Measurements from ENCODE around the gene SLC38A4. TPM values are rescaled to one million over a fixed set of nuclear protein-coding genes. Genes with fewer than 3 reads are reported as not detected.

The SLC38A4 gene
- total and polyA plus RNA-seq, 9 of the 15 experiments (the other 6 are each of a cell fraction or from before 2014, with no cell fraction given) = 0.16 TPM; not detected in 8

GRCh38 chr12:46874642-46875041 is 48.8 kb upstream of the SLC38A4 start:
- POLR2A ChIA-PET = no interaction called here
- H4K20me1 ChIP-seq (replicated peaks; ENCODE audit: control insufficient read depth, insufficient read depth, low read length) = no peaks in the 10 kb centered on the region
- no TSS peak for BruUV-seq (replicated peaks)
- no peak overlapping the region for H3K9ac ChIP-seq (ENCODE audit: insufficient read depth in 1 of 2, low read depth in 2 of 2, low read length in 2 of 2)
- H3K9me3 ChIP-seq (replicated peaks; ENCODE audit: control insufficient read depth, insufficient read depth, low read depth, low read length) = no peaks in the 10 kb centered on the region
- TF ChIP-seq CCAR2 (IDR thresholded peaks at IDR 0.05; ENCODE audit: low read depth, low read length) (no peak), ZNF316 (IDR thresholded peaks at IDR 0.05) (no peak), NBN (IDR thresholded peaks at IDR 0.05; ENCODE audit: low read depth) (no peak), TBL1XR1 (IDR thresholded peaks at IDR 0.05; ENCODE audit: low read length in 2 of 2) (no peak), POLR3G (IDR thresholded peaks at IDR 0.05; ENCODE audit: extremely low read depth, insufficient read length, insufficient replicate concordance) (no peak), JUND (IDR thresholded peaks at IDR 0.05; ENCODE audit: borderline replicate concordance, low read depth, low read length) (no peak), JUND (tag; IDR thresholded peaks at IDR 0.05; ENCODE audit: borderline replicate concordance, low read depth, low read length) (no peak), CREB5 (CRISPR knock-in tag; IDR thresholded peaks at IDR 0.05) (no peak), LARP7 (IDR thresholded peaks at IDR 0.05) (no peak), TRIM25 (IDR thresholded peaks at IDR 0.05; ENCODE audit: borderline replicate concordance) (no peak), ZHX1 (conservative IDR thresholded peaks at IDR 0.05; ENCODE audit: low read length) (no peak), FOXP1 (CRISPR knock-in tag; IDR thresholded peaks at IDR 0.05) (no peak), LCOR (CRISPR knock-in tag; IDR thresholded peaks at IDR 0.05) (no peak), SNIP1 (IDR thresholded peaks at IDR 0.05; ENCODE audit: low read depth) (no peak), SRSF3 (IDR thresholded peaks at IDR 0.05; ENCODE audit: insufficient read depth, low read length) (no peak)
- intact Hi-C loops (cut with micrococcal nuclease) = no loop called here
- no peak overlapping the region for H2AFZ ChIP-seq (ENCODE audit: low read depth, low read length)
- FAIRE-seq = no peak
- 0% methylated on average over 3 of the region's 3 CpGs for WGBS (ENCODE audit: insufficient coverage, low coverage, missing lambda C conversion rate)
- no peaks in the 10 kb centered on the region for H3K36me3 ChIP-seq (ENCODE audit: control insufficient read depth, insufficient read depth, low read length)
- H3K79me2 ChIP-seq (ENCODE audit: control insufficient read depth, insufficient read depth, low read length) = no peaks in the 10 kb centered on the region
- no peaks in the 10 kb centered on the region for H3K27me3 ChIP-seq (ENCODE audit: control insufficient read depth in 2 of 2, insufficient read depth in 2 of 2, low read length in 2 of 2)
- no peaks in the 10 kb centered on the region for H3K4me1 ChIP-seq (replicated peaks in 1 of 2; ENCODE audit: control insufficient read depth in 2 of 2, insufficient read depth in 2 of 2, low read length in 2 of 2)
- H3K9me1 ChIP-seq (ENCODE audit: control insufficient read depth, insufficient read depth, low read length) = no peaks in the 10 kb centered on the region
- H3K4me2 ChIP-seq (ENCODE audit: insufficient read depth, low read length) = no peak overlapping the region
- CTCF ChIA-PET (ENCODE audit: low intra/inter-chr PET ratio) = no interaction called here
- H3K27ac ChIP-seq (ENCODE audit: extremely low read depth, low read depth, low read length) = no peak overlapping the region
- in situ Hi-C loops (cut with MboI) = no loop called here
- ATAC-seq = no peak
- no peak for DNase-seq (ENCODE audit: extremely low read depth in 1 of 4, low spot score in 3 of 4)
- no peak overlapping the region for H3K4me3 ChIP-seq
